Measurements from ENCODE around the gene SPRED2. TPM values are rescaled to one million over a fixed set of nuclear protein-coding genes. Genes with fewer than 3 reads are reported as not detected.

Gene SPRED2
- polyA plus RNA-seq, 2 of the 4 experiments (the other 2 are of a cell fraction) = 20.6 to 29.3 TPM

- Histone ChIP-seq H3K27ac (peak overlapping the region in 1 of 2 experiments; percentile 6; a peak in 1 of 6 replicates), H3K4me2 (peak overlapping the region; percentile 8; the same call in 2 of the 3 replicates), H3K4me1 (peaks cover 30% of the 10 kb centered on the region), H3K4me3 (no peak overlapping the region), H3K9me3 (no peaks in the 10 kb centered on the region)
- ChIA-PET CTCF (interaction anchor here (1.1 to 2.2 kb wide), 8 partner anchors 10 to 203 kb away, joined by 3 to 6 read pairs (median 4); no protein-coding TSS in a partner anchor), POLR2A (interaction anchor here (1.5 kb wide), 1 partner anchor 17 kb away, joined by 3 read pairs; no protein-coding TSS in a partner anchor)
- peak in 1 of 2 experiments; percentile 22; a peak in 2 of 6 replicates for ATAC-seq
- FAIRE-seq = no peak
- TF ChIP-seq FOXS1 (CRISPR knock-in tag; IDR thresholded peaks at IDR 0.05) (no peak), RCOR1 (IDR thresholded peaks at IDR 0.05; ENCODE audit: low read depth, low read length) (no peak), RARB (CRISPR knock-in tag; IDR thresholded peaks at IDR 0.05) (no peak), CBX2 (IDR thresholded peaks at IDR 0.05; ENCODE audit: borderline replicate concordance, low read depth) (no peak), HOXB13 (CRISPR knock-in tag; IDR thresholded peaks at IDR 0.05; ENCODE audit: low read depth) (no peak), HOXB5 (CRISPR knock-in tag; IDR thresholded peaks at IDR 0.05) (no peak), REST (IDR thresholded peaks at IDR 0.05) (no peak), ZC3H11A (IDR thresholded peaks at IDR 0.05) (no peak), PHF8 (IDR thresholded peaks at IDR 0.05; ENCODE audit: borderline replicate concordance, low read depth) (no peak)
- DNase-seq (ENCODE audit: low read depth in 1 of 2, low spot score in 1 of 2) = no peak
- 74% methylated on average over 4 of the region's 4 CpGs for WGBS (ENCODE audit: missing lambda C conversion rate)
These were observed 82.5 kb downstream of the SPRED2 start for GRCh38 chr2:65349863-65350262.

GRCh38 chr2:65347913-65348312, 84.5 kb downstream of the SPRED2 start:
- H3K4me2 ChIP-seq = no peak overlapping the region
- DNase-seq (ENCODE audit: low read depth in 1 of 2, low spot score in 1 of 2) (no peak), FAIRE-seq (no peak), ATAC-seq (no peak)
- WGBS (ENCODE audit: missing lambda C conversion rate) = 95% methylated on average over 2 of the region's 2 CpGs
- H3K27ac ChIP-seq = no peak overlapping the region
- ChIA-PET POLR2A (no interaction called here), CTCF (no interaction called here)
- no peak overlapping the region for H3K4me3 ChIP-seq
- H3K9me3 ChIP-seq = no peaks in the 10 kb centered on the region
- TF ChIP-seq ELK1 (IDR thresholded peaks at IDR 0.05; ENCODE audit: low read depth, low read length) = no peak
- TF ChIP-seq USF2 (IDR thresholded peaks at IDR 0.05) = no peak
- no peak for TF ChIP-seq POLR2A (IDR thresholded peaks at IDR 0.05; ENCODE audit: low read length)
- no peak for TF ChIP-seq BCL3 (IDR thresholded peaks at IDR 0.05)
- TF ChIP-seq MYC (IDR thresholded peaks at IDR 0.05; ENCODE audit: borderline replicate concordance, low read length) = no peak
- no peak for TF ChIP-seq MAX (IDR thresholded peaks at IDR 0.05)
- TF ChIP-seq FOXS1 (CRISPR knock-in tag; IDR thresholded peaks at IDR 0.05) = no peak
- no peak for TF ChIP-seq SREBF2 (IDR thresholded peaks at IDR 0.05)
- no peak for TF ChIP-seq FOSL2 (IDR thresholded peaks at IDR 0.05)
- TF ChIP-seq FOSL2 (CRISPR knock-in tag; IDR thresholded peaks at IDR 0.05) = no peak
- no peak for TF ChIP-seq ZSCAN20 (CRISPR knock-in tag; IDR thresholded peaks at IDR 0.05)
- no peak for TF ChIP-seq TFCP2L1 (CRISPR knock-in tag; IDR thresholded peaks at IDR 0.05)
- no peak for TF ChIP-seq HOXB5 (CRISPR knock-in tag; IDR thresholded peaks at IDR 0.05)
- no peak for TF ChIP-seq KDM1A (IDR thresholded peaks at IDR 0.05; ENCODE audit: low read depth)
- TF ChIP-seq JUNB (IDR thresholded peaks at IDR 0.05) = no peak
- peaks cover 22% of the 10 kb centered on the region for H3K4me1 ChIP-seq
